BLaER1 treated with 17β-estradiol and CSF1 and Interleukin-3, amounts not matched to agents 10 nM and 100 nM (cell line): ENCODE measurements around the gene PLK3.
A peak's percentile ranks its signal among the peaks of the same experiment; 100 is the strongest.

Source experiments
- H3K27ac ChIP-seq, 11 experiments: shearing (Covaris generic); formaldehyde crosslinking; 2 replicates each; pipeline ENCODE4 v1.8.1; 2022
- H3K27me3 ChIP-seq, 11 experiments: shearing (Covaris generic); formaldehyde crosslinking; 2 replicates each; pipeline ENCODE4 v1.8.1; 2022
- H3K36me3 ChIP-seq, 11 experiments: shearing (Covaris generic); formaldehyde crosslinking; 2 replicates each; pipeline ENCODE4 v1.8.1; 2022
- H3K4me1 ChIP-seq, 10 experiments: shearing (Covaris generic); formaldehyde crosslinking; 2 replicates each; pipeline ENCODE4 v1.8.1; 2022
- H3K4me2 ChIP-seq, 11 experiments: shearing (Covaris generic); formaldehyde crosslinking; 2 replicates each; pipeline ENCODE4 v1.8.1; 2022
- H3K4me3 ChIP-seq, 10 experiments: shearing (Covaris generic); formaldehyde crosslinking; 2 replicates each; pipeline ENCODE4 v1.8.1; 2022
- H3K9ac ChIP-seq, 11 experiments: shearing (Covaris generic); formaldehyde crosslinking; 2 replicates each; pipeline ENCODE4 v1.8.1; 2022
- H3K9me3 ChIP-seq, 11 experiments: shearing (Covaris generic); formaldehyde crosslinking; replicated peaks in 1 of 11; 2 replicates each; pipeline ENCODE4 v1.8.1; 2022
- H4K20me1 ChIP-seq, 11 experiments: shearing (Covaris generic); formaldehyde crosslinking; 2 replicates each; pipeline ENCODE4 v1.8.1; 2022
- Cebpa-rat ChIP-seq, 11 experiments: shearing (Covaris generic); IDR thresholded peaks; 2 replicates each; pipeline ENCODE4 v1.8.1; 2022

Gene PLK3

GRCh38 chr1:44805311-44806024 is 5.3 kb downstream of the PLK3 start:
- TF ChIP-seq Cebpa-rat (IDR thresholded peaks at IDR 0.05) = no peak
- Histone ChIP-seq H3K4me1 (peaks cover 74 to 93% (median 85%) of the 10 kb centered on the region in 10 experiments), H3K9ac (peak overlapping the region in 9 of 11 experiments; percentile 35 to 96 (median 90); a peak in 14 of 22 replicates), H3K36me3 (peaks cover 49 to 54% (median 51%) of the 10 kb centered on the region in 11 experiments), H3K27ac (peak overlapping the region in 10 of 11 experiments; percentile 98 to 100 (median 99); a peak in 18 of 22 replicates), H3K9me3 (no peaks in the 10 kb centered on the region), H3K27me3 (no peaks in the 10 kb centered on the region), H4K20me1 (peaks cover 3 to 40% (median 21%) of the 10 kb centered on the region in 11 experiments; a peak in 15 of 22 replicates), H3K4me3 (peak overlapping the region in 2 of 10 experiments; percentile 28 to 46; a peak in 3 of 20 replicates), H3K4me2 (peak overlapping the region in 10 of 11 experiments; percentile 90 to 98 (median 91); a peak in 17 of 22 replicates)

GRCh38 chr1:44806025-44806703 is 6.0 kb downstream of the PLK3 start:
- H3K9ac ChIP-seq = peak overlapping the region; percentile 83 to 96 (median 90)
- H3K4me2 ChIP-seq = peak overlapping the region; percentile 90 to 99 (median 92)
- peaks cover 49 to 54% (median 51%) of the 10 kb centered on the region in 11 experiments for H3K36me3 ChIP-seq
- TF ChIP-seq Cebpa-rat (IDR thresholded peaks at IDR 0.05) = no peak
- H3K9me3 ChIP-seq = no peaks in the 10 kb centered on the region
- H3K27me3 ChIP-seq = no peaks in the 10 kb centered on the region
- H3K4me1 ChIP-seq = peaks cover 78 to 97% (median 92%) of the 10 kb centered on the region in 10 experiments
- H3K4me3 ChIP-seq = peak overlapping the region in 6 of 10 experiments; percentile 7 to 51 (median 28); a peak in 9 of 20 replicates
- peak overlapping the region; percentile 98 to 100 (median 99) for H3K27ac ChIP-seq
- peaks cover 3 to 33% (median 21%) of the 10 kb centered on the region in 11 experiments; a peak in 15 of 22 replicates for H4K20me1 ChIP-seq

- peaks cover 49 to 53% (median 51%) of the 10 kb centered on the region in 11 experiments for H3K36me3 ChIP-seq
These were observed 6.7 kb downstream of the PLK3 start, which contains the start of gene DYNLT4 for GRCh38 chr1:44806704-44807363. TSS of gene DYNLT4 (minus strand) at chr1:44807351. CDS start at chr1:44806668, 683 bp downstream.

DNA sequence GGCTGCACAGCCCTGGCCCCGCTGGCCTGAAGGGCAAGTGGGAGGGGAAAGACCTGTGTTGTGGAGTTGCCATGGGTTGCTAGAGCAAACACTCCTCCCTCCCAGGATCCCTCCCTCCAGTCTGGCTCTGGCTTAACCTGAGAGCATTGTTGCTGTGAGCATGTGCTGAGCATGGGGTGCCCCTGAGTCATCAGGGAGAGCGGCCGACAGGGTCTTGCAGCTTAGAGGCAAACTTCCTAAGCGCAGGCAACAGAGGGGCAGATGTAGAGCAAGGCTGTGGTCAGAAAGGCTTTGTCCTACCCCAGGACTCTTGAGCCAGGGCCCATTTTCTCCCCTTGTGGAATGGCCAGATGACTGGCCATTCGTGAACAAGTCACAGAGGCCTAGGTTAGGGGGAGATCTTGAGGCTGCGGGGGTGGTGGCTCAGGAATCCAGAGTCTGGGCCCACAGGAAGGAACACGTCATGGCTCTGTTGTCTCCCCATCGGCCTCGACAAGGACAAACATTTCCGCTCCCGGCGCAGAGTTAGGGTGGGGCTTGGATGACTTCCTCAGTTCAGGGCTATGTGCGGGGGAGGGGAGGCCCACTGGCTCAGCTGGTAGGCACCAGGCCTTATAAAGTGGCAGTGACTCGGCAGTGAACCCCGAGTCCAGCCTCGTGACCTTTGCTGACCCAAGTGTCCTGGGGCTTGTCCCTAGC is 7.3 kb downstream of the PLK3 start:
- Histone ChIP-seq H3K9ac (peak overlapping the region; percentile 83 to 96 (median 90)), H3K4me2 (peak overlapping the region; percentile 90 to 99 (median 92)), H3K27ac (peak overlapping the region; percentile 98 to 100 (median 99)), H3K36me3 (peaks cover 42 to 46% (median 44%) of the 10 kb centered on the region in 11 experiments), H4K20me1 (peaks cover 0 to 21% (median 13%) of the 10 kb centered on the region in 11 experiments; a peak in 13 of 22 replicates), H3K4me3 (peak overlapping the region in 8 of 10 experiments; percentile 15 to 57 (median 39); a peak in 11 of 20 replicates), H3K27me3 (no peaks in the 10 kb centered on the region), H3K4me1 (peaks cover 77 to 100% (median 97%) of the 10 kb centered on the region in 10 experiments), H3K9me3 (no peaks in the 10 kb centered on the region)
- TF ChIP-seq Cebpa-rat (IDR thresholded peaks at IDR 0.05) = no peak; a peak in 1 of 22 replicates

More at GRCh38 chr1:44806704-44807363, 6.7 kb downstream of the PLK3 start, which contains the start of gene DYNLT4:
- H3K4me1 ChIP-seq = peaks cover 80 to 100% (median 97%) of the 10 kb centered on the region in 10 experiments
- peak within 1 kb of the TSS in 9 of 10 experiments; percentile 15 to 57 (median 38); a peak in 13 of 20 replicates for H3K4me3 ChIP-seq
- H3K27me3 ChIP-seq = no peaks in the 10 kb centered on the region
- peak within 1 kb of the TSS; percentile 90 to 99 (median 92) for H3K4me2 ChIP-seq
- H4K20me1 ChIP-seq = peaks cover 3 to 28% (median 20%) of the 10 kb centered on the region in 11 experiments; a peak in 15 of 22 replicates
- H3K27ac ChIP-seq = peak within 1 kb of the TSS; percentile 98 to 100 (median 99)
- H3K9me3 ChIP-seq = no peaks in the 10 kb centered on the region
- TF ChIP-seq Cebpa-rat (IDR thresholded peaks at IDR 0.05) = no peak
- H3K9ac ChIP-seq = peak within 1 kb of the TSS; percentile 83 to 96 (median 90)

DNA sequence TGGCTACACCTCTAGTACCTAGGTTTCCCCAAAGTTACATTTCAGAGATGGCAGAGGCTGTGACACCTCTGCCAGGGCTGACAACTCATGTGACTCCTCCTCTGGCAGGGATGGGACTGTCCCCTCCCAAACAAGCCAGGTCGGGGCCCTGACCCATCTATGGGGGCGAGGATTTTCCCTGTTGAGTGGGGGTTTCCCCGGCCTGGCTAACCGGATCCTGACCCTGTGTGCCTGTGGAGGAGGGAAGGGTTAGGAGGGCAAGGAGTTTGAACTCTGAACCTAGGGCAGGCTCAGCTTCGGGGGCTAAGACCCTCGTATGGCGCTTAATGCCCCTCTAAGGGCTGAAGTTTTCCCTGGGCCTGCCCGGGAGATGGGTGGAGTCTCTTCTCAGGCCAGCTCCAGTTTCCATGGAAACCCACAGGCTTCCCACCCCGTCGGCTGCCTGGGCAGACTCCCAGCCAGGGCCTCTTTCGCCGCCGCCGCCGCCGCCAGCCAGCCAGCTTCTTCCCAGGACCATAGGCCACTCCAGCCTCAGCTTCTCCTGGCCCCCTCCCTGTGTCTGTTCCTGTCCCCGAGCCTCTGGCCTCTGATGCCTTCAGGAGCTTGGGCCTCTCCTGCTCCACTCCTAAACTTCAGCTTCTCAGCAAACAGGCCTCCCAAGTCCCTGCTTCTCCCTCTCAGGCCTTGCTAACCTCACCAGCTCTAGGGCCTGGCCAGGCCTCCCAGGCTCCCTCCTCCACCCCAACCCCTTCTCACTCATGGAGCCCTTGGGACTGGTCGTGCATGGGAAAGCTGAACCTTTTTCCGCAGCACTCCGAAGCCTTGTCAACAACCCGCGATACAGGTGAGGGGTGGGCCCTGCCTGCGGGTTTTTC is 8.1 kb downstream of the PLK3 start, which contains the start of gene BTBD19:
TSS of gene BTBD19 (plus strand) at position 461 of the 875 bp plus-strand sequence. CDS start at position 759, 298 bp downstream.
- Histone ChIP-seq H3K4me2 (peak within 1 kb of the TSS; percentile 90 to 99 (median 92)), H3K27me3 (no peaks in the 10 kb centered on the region), H3K36me3 (peaks cover 35 to 38% (median 36%) of the 10 kb centered on the region in 11 experiments), H4K20me1 (peaks cover 0 to 13% (median 5%) of the 10 kb centered on the region in 11 experiments; a peak in 10 of 22 replicates), H3K9ac (peak within 1 kb of the TSS; percentile 83 to 96 (median 90)), H3K27ac (peak within 1 kb of the TSS; percentile 98 to 100 (median 99)), H3K9me3 (no peaks in the 10 kb centered on the region), H3K4me3 (peak within 1 kb of the TSS in 9 of 10 experiments; percentile 11 to 57 (median 38); a peak in 15 of 20 replicates), H3K4me1 (peaks cover 76 to 100% (median 97%) of the 10 kb centered on the region in 10 experiments)
- no peak for TF ChIP-seq Cebpa-rat (IDR thresholded peaks at IDR 0.05)

- Histone ChIP-seq H4K20me1 (peaks cover 0 to 4% (median 0%) of the 10 kb centered on the region in 11 experiments; a peak in 3 of 22 replicates), H3K9ac (peak overlapping the region; percentile 83 to 96 (median 90)), H3K9me3 (no peaks in the 10 kb centered on the region), H3K36me3 (peaks cover 25 to 29% (median 27%) of the 10 kb centered on the region in 11 experiments), H3K4me3 (peak overlapping the region in 8 of 10 experiments; percentile 11 to 57 (median 33); a peak in 12 of 20 replicates), H3K4me2 (peak overlapping the region; percentile 90 to 99 (median 92)), H3K27ac (peak overlapping the region; percentile 98 to 100 (median 99)), H3K4me1 (peaks cover 83 to 100% (median 96%) of the 10 kb centered on the region in 10 experiments), H3K27me3 (no peaks in the 10 kb centered on the region)
- peak in 4 of 11 experiments; percentile 29 to 41 (median 35); a peak in 3 of 22 replicates for TF ChIP-seq Cebpa-rat (IDR thresholded peaks at IDR 0.05)
These were observed 9.1 kb downstream of the PLK3 start for GRCh38 chr1:44808938-44809917.
